Raji (cell line): Measurements from ENCODE around the gene KRTAP12-2.
"Not testable (repeated sequence)": the region's sequence is repeated elsewhere in the genome, so short reads cannot be mapped to it uniquely, and the experiment has no call there.

Experiments used
- POLR2A ChIP-seq: IDR thresholded peaks from 2 replicates; pipeline ENCODE4 v1.6.1; 2011; ENCODE audit warnings: low read depth, low read length, control low read depth; ENCODE audit not compliant: insufficient read depth

KRTAP12-2 gene

GRCh38 chr21:44650265-44650972 is 16.3 kb downstream of the KRTAP12-2 start:
- TF ChIP-seq POLR2A, result no peak

DNA sequence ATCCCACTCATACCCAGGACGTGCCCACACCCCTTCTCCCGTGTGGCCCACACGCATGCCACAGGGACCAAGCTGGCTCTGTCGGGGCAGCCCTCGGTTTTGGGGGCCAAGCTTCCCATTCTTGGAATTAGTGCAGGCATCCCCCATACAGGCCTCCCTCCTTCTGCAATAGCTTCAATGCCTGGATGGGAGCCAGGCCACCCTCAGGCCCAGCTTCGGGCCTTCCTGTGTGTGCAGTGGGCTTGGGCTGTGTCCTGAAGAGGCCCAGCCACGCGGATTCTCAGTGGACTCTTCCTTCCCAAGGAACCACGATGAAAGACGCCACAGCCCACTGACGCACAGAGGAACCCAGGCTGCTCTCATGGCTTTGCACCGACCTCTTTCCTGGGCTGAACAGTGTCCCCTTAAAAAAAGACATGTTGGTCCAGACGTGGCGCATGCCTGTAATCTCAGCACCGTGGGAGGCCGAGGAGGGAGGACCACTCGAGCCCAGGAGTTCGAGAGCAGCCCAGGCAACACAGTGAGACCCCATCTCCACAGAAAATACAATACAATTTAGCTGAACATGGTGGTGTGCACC is 17.1 kb downstream of the KRTAP12-2 start:
- no peak for TF ChIP-seq POLR2A

GRCh38 chr21:44648557-44649311 is 18.0 kb downstream of the KRTAP12-2 start:
- no peak for TF ChIP-seq POLR2A

DNA sequence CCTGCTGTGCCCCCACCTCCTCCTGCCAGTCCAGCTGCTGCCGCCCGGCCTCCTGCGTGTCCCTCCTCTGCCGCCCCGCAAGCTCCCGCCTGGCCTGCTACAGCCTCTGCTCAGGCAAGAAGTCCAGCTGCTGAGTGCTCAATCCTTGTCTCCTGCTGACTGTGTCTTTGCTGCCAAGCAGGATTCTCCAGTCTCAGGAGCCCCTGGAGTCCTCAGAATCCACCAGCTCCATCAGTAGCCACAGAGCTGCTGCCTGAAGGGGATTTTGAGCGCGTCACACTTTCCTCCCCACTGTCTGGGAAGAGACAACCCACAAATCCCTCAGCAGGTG is 19.5 kb downstream of the KRTAP12-2 start:
- TF ChIP-seq POLR2A, result no peak

GRCh38 chr21:44646366-44647221 is 20.1 kb downstream of the KRTAP12-2 start, which contains the start of gene KRTAP10-11:
KRTAP10-11 (plus strand) TSS chr21:44646414; CDS start chr21:44646459, 45 bp downstream.
- TF ChIP-seq POLR2A, result not testable (repeated sequence)

DNA sequence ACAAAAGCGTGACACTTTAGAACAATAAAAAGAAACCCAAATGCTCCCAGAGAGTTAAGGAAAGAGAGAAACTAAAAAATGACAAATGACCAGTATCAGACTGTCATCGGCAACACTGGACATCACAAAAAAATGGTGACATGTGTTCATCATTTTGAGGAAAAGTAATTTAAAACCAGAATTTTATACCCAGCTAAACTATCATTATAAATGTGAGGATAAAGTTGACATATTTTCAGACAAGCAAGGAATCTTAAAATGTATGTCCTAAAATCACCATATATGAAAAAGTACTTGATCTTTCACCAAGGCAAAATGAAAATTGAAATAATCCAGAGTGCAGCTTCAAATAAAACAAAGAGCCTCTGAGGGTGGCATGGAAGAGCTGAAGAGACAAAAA is 21.8 kb downstream of the KRTAP12-2 start:
- no peak for TF ChIP-seq POLR2A

- no peak for TF ChIP-seq POLR2A
Measured at GRCh38 chr21:44643741-44644310, 22.9 kb downstream of the KRTAP12-2 start.

- TF ChIP-seq POLR2A, result no peak
Measured at GRCh38 chr21:44640761-44641160, 26.0 kb downstream of the KRTAP12-2 start.

DNA sequence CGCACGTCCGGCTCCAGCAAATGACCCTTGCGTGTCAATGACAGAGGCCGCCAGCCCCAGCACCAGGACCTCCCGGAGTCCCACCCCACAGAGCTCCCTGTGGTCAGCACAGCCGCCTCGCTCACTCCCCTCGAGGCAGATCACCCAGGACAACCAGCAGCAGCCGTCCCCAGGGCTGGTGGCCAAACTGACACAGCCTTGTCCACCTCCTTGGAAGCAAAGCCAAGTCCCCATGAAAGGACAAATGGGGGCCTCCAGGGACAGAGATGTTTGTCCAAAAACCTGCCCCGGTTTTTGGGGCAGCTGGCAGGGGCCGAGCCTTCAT is 27.4 kb downstream of the KRTAP12-2 start:
- TF ChIP-seq POLR2A, result no peak

DNA sequence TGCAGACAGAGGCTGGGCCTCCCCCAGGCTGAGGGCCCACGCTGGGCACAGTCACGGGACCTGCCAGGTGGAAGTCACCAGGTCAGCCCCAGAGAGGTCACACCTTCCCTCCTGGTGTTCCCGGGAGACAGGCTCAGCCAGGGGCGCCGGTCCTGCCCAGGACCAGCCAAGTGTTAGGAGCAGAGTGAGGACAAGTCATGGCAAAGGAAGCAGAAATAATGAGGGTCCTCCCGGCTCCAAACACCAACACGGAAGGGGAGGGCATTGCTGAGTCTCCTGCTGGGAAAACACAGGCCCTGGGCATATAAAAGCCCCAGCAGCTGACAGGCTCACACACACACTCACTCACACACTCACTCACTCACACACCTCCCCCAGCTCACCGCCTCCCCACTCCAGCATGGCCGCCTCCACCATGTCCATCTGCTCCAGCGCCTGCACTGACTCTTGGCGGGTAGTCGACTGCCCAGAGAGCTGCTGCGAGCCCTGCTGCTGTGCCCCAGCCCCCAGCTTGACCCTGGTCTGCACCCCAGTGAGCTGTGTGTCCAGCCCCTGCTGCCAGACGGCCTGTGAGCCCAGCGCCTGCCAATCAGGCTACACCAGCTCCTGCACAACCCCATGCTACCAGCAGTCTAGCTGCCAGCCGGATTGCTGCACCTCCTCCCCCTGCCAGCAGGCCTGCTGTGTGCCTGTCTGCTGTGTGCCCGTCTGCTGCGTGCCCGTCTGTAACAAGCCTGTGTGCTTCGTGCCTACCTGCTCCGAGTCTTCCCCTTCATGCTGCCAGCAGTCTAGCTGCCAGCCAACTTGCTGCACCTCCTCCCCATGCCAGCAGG is 29.5 kb downstream of the KRTAP12-2 start, which contains the start of gene KRTAP10-10:
Gene KRTAP10-10 (plus strand): TSS at position 339 of the 833 bp plus-strand sequence. CDS start 62 bp downstream, at position 401.
- no peak for TF ChIP-seq POLR2A

DNA sequence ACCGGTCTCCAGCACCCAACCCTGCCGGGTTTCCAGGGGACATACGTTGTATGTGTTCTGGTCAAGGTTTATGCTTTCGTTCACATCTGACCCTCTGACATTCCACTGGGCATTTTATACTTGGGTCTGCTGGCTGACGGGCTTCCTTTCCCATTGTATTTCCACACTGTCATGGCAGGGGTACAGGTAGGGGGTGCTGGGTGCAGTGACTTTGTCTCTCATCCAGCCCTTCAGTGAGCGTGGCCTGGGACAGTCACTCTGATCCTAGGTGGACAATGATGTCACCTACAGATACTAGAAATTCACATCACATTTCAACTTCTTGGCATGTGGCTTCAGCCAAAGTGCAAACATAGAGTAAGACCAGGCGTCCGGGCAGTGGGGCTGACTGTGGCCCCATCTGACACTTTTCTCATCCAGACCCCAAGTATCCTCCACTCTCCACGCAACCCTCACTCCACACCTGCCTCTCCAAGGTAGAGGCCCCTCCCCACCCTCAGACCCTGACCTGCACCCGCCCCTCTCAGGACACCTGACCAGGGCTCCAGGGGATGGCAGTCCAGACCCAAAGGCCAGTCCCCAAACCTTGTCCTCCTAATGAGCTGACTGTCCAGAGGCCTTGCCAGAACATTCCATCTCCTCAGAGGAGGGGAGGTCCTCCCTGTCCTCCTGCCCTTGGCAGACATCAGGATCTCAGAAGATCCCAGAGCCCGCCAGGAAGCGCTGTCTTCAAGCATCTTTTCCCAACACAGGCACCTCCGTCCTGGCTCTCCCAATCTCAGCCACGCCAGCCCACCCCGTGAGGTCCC is 30.3 kb downstream of the KRTAP12-2 start:
- no peak for TF ChIP-seq POLR2A

GRCh38 chr21:44632067-44632466 is 34.7 kb downstream of the KRTAP12-2 start:
- TF ChIP-seq POLR2A, result no peak

- no peak for TF ChIP-seq POLR2A
Measured at GRCh38 chr21:44630440-44630839, 36.3 kb downstream of the KRTAP12-2 start.
